Stimulated activated CD8-positive, alpha-beta memory T cell treated with anti-CD3 and anti-CD28 coated beads, Interleukin-4, amount 100 ng/mL, for 48 hours (primary cell): Measurements from ENCODE around the gene SNX30.

Experiments used
- DNase-seq: peaks from one replicate; pipeline ENCODE4 v3.0.0-alpha.2; 2020

SNX30 gene

DNA sequence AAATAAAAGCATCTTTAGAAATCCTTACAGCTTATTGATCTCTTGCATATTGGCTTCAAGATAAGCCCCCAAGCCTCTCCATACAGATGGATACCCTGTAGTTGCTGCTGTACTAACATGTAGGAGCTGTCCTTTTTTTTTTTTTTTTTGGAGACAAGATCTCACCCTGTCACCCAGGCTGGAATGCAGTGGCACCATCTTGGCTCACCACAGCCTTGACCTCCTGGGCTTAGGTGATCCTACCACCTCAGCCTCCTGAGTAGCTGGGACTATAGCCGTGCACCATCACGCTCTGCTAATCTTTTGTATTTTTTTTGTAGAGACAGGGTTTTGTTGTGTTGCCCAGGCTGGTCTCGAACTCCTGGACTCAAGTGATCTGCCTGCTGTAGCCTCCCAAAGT lies 35.4 kb downstream of the SNX30 start:
- no peak for DNase-seq

GRCh38 chr9:112786829-112787520 lies 36.4 kb downstream of the SNX30 start:
- no peak for DNase-seq

- no peak for DNase-seq
These were observed 37.4 kb downstream of the SNX30 start for GRCh38 chr9:112787978-112788377.

DNA sequence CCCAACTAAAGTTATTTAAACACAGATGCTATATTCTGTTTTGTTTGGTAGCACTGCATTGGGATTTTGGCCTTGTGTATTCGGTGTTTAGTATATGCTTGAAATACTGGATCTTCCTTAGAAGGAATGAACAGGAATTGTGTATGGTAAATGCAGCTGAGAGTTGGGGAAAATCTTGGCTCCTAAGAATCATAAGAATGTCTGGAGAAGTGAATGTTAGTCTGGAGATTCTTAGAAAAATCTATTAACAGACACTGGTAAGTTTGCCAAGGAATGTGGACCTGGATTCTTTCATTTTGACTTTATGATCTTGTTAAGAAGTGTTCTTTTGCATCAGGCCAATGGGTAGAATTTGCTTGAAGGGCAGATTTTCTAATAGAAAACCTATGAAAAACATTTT lies 38.9 kb downstream of the SNX30 start:
- DNase-seq = no peak

DNA sequence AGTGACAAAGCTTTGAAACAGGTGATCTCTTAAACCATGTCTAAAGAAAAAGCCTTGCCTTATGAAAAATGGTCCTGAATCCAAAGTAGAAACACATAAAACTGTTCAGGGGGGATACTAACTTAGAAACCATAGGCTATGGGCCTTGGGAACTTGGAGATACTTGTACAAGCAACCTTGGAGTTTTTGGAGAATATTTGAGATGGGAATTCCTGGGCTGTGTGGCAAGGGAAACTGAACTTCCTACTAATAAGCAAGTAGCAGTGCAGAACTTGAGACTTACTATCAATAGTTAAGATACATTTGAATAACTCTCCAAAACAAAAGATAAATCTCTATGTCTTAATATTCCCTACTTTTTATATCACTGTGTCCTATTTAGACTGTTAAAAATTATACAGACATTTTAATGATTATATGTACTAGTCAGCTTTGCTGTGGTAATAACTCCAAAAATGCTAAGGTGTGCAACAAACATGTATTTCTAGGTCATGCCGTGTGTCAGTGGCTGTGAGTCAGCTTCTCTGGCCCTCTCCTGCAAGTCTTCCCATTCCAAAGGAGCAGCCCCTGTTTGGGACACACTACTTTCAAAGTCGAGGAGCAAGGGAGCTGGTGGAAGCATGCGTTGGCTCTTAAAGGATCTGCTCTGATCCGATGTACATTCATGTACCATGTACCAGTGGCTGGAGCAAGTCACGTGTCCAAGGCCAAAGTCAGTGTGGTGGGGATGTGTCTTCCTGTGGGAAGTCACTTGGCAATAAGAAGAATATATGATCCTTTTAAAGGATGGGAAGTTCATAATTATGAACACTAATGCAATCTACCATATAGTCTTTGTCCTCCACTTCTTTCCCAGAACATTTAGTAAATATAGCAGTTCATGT lies 39.6 kb downstream of the SNX30 start:
- no peak for DNase-seq

DNA sequence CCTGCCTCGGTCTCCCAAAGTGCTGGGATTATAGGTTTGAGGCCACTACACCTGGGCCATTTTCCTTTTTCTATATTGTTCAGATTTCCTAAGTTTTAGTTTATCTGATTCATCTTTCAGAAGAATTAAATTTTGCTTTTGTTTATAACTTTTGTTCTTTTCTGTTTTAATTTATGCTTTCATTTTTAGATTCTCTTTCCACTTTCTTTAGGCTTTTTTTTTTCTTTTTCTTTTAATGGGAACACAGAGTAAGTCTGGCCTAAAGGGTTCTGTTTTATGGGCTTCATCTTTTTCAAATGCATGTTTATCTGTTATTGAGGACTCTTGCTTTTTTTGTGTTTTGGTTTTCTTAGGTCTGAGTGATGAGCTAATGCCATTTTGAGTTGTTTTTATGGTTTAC lies 42.1 kb downstream of the SNX30 start:
- DNase-seq = no peak

GRCh38 chr9:112793213-112793810 lies 42.8 kb downstream of the SNX30 start:
- peak; percentile 92 for DNase-seq

DNA sequence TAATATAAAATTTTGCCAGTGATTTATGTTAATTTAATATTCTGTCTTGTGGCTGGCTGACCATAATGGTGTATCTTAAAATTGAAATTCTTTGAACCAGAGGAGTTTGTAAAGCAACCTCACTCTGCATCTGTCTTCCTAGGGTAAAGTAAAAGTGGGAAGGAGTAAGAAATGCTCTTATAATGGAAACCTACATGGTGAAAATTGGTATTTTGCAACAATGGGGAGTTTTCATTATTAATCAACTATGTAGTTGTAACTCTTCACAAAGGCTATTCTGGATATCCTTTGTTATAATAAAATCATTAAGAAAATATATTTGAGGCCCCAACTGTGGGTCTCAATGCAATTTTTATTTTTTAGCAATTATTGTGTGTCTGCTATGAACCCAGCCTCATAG lies 44.2 kb downstream of the SNX30 start:
- DNase-seq = no peak

DNA sequence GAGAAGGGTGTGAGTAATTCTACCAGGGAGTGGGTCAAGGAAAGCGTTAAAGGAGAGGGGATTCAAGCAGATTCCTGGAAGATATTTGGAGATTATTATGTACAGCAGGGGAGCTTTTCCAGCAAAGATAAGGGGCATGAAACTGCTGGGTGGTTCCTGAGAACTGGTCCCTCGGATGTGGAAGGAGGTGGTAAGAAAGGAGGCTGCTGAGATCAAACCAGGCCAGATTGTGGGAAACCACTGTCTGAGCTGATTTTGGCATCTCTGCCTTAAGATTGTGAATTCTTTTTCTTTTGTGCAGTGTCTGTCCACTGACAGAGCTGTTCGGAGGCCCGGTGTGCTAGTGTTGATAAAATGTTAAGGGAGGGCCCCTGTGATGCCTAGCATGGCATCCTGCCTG lies 45.4 kb downstream of the SNX30 start:
- no peak for DNase-seq

GRCh38 chr9:112796485-112796884 lies 45.9 kb downstream of the SNX30 start:
- no peak for DNase-seq

GRCh38 chr9:112809351-112809848 lies 58.8 kb downstream of the SNX30 start:
- no peak for DNase-seq

GRCh38 chr9:112809906-112810305 lies 59.3 kb downstream of the SNX30 start:
- no peak for DNase-seq

- DNase-seq = no peak
These were observed 60.3 kb downstream of the SNX30 start for GRCh38 chr9:112810696-112811490.

DNA sequence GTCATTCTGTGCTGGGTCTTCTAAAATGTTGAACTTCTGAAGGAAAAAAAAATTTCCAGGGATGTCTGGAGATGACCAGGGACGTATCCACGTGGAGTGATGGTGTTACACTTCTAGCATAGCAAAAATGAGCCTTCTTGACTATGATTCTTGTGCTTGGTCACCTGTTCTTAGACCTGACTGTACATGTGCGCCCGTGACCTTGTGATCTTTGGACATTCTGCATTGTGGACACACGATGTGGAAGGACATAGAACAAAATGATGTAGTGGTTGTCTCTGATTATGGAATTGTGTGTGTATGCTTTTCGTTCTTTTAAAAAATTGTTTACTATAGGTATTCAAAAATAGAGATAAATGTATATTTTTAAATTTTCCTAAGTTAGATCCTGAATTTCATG lies 61.0 kb downstream of the SNX30 start:
- no peak for DNase-seq

- no peak for DNase-seq
These were observed 65.3 kb downstream of the SNX30 start for GRCh38 chr9:112815868-112816267.

GRCh38 chr9:112817860-112818203 lies 67.3 kb downstream of the SNX30 start:
- no peak for DNase-seq

- DNase-seq = no peak
These were observed 69.3 kb downstream of the SNX30 start for GRCh38 chr9:112819635-112820496.

DNA sequence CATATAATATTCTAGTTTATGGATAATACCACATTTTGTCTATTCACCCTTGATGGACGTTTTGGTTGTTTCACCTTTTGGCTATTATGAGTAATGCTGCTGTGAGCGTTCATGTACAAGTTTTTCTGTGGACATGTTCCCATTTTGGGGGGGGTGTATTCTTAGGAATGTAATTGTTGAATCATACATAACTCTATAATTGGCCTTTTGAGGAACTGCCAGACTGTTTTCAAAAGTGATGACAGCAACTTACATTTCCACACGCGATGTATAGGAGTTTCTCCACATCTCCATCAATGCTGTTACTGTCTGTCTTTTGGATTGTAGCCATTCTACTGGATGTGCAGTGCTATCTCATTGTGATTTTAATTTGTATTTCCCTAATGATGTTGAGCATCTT lies 70.3 kb downstream of the SNX30 start:
- no peak for DNase-seq

GRCh38 chr9:112822618-112823017 lies 72.1 kb downstream of the SNX30 start:
- DNase-seq = no peak

- no peak for DNase-seq
These were observed 72.7 kb downstream of the SNX30 start for GRCh38 chr9:112823257-112823656.

- no peak for DNase-seq
These were observed 80.8 kb downstream of the SNX30 start for GRCh38 chr9:112831281-112831851.

DNA sequence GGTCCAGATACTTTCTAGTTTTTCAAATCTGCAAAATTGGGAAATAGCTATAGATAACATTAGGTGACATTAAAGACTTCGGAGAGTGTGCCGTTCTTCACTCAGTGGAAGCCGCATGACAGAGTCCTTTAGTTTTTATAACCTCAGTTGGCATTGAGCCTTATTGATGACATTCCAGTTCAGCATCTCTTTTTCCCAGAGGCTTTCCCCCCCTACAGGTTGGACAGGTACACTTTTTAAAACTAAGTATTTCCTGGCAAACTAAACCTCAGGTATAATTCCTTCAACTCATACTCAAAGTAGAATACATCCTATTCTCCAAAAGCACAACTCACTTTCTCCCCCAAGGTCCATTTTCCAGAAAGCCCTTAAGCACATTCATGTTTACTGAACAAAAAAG lies 81.4 kb downstream of the SNX30 start:
- DNase-seq = no peak
